CD14-positive monocyte (primary cell): Measurements from ENCODE around the gene CD226. TPM values are rescaled to one million over a fixed set of nuclear protein-coding genes. Genes with fewer than 3 reads are reported as not detected.
A peak's percentile ranks its signal among the peaks of the same experiment; 100 is the strongest.

ENCODE experiments used
- DNase-seq, 3 donors: peaks; one replicate each; pipeline ENCODE4 v3.0.0-alpha.2; 2011 to 2022
- H2AFZ ChIP-seq: 2 replicates; pipeline ENCODE4 v1.6.0; 2012; ENCODE audit warnings: mild to moderate bottlenecking, low read depth, low read length, inconsistent platforms; ENCODE audit not compliant: insufficient read depth, poor library complexity, severe bottlenecking
- H3K27ac ChIP-seq, 2 donors: 1 replicate in 1 of 2; 2 replicates in 1 of 2; pipeline ENCODE4 v1.5.1; 2012 to 2013; ENCODE audit warnings: low read length in 2 of 2, control low read depth in 1 of 2, inconsistent platforms in 1 of 2, low read depth in 1 of 2, mild to moderate bottlenecking in 1 of 2
- H3K27me3 ChIP-seq, 2 donors: one replicate each; pipeline versions ENCODE4 v1.6.0 to v1.6.1; 2011 to 2013; ENCODE audit warnings: low read length in 2 of 2; ENCODE audit not compliant: control insufficient read depth in 2 of 2, insufficient read depth in 2 of 2
- H3K36me3 ChIP-seq, 2 donors: replicated peaks in 1 of 2; 1 replicate in 1 of 2; 2 replicates in 1 of 2; pipeline versions ENCODE4 v1.5.1 to v1.6.1; 2012 to 2013; ENCODE audit warnings: low read length in 2 of 2, control low read depth in 1 of 2, inconsistent platforms in 1 of 2, mild to moderate bottlenecking in 1 of 2; ENCODE audit not compliant: insufficient read depth in 2 of 2, control insufficient read depth in 1 of 2
- H3K4me1 ChIP-seq, 2 donors: 1 replicate in 1 of 2; 2 replicates in 1 of 2; pipeline versions ENCODE4 v1.5.1 to v1.6.1; 2012 to 2013; ENCODE audit warnings: low read length in 2 of 2, control low read depth in 1 of 2, inconsistent platforms in 1 of 2, mild to moderate bottlenecking in 1 of 2, moderate library complexity in 1 of 2; ENCODE audit not compliant: insufficient read depth in 2 of 2, control insufficient read depth in 1 of 2
- H3K4me2 ChIP-seq: replicated peaks from 2 replicates; pipeline ENCODE3; 2012; ENCODE audit warnings: low read length, moderate library complexity, mild to moderate bottlenecking; ENCODE audit not compliant: poor library complexity, severe bottlenecking; ENCODE audit errors: extremely low read depth
- H3K4me3 ChIP-seq, 3 experiments: fragments of 200-600 bp in 1 of 3; sonication (generic) in 1 of 3; replicated peaks in 1 of 3; 1 replicate in 2 of 3; 2 replicates in 1 of 3; pipeline ENCODE4 v1.5.1; 2011 to 2013; ENCODE audit warnings: low read length in 3 of 3, mild to moderate bottlenecking in 3 of 3, control low read depth in 2 of 3, low read depth in 2 of 3, inconsistent platforms in 1 of 3, moderate library complexity in 1 of 3
- H3K79me2 ChIP-seq: 2 replicates; pipeline ENCODE4 v1.6.0; 2012; ENCODE audit warnings: mild to moderate bottlenecking, control low read depth, inconsistent platforms, low read length, moderate library complexity; ENCODE audit not compliant: insufficient read depth
- H3K9ac ChIP-seq: 2 replicates; pipeline ENCODE4 v1.6.0; 2017; ENCODE audit warnings: low read length, mild to moderate bottlenecking; ENCODE audit not compliant: insufficient read depth, poor library complexity, severe bottlenecking
- H3K9me3 ChIP-seq, 2 donors: replicated peaks in 1 of 2; 1 replicate in 1 of 2; 2 replicates in 1 of 2; pipeline versions ENCODE4 v1.5.1 to v1.6.1; 2012 to 2013; ENCODE audit warnings: low read length in 2 of 2, control low read depth in 1 of 2; ENCODE audit not compliant: control insufficient read depth in 1 of 2, insufficient read depth in 1 of 2
- H4K20me1 ChIP-seq: 2 replicates; pipeline ENCODE4 v1.6.0; 2012; ENCODE audit warnings: mild to moderate bottlenecking, low read length, control low read depth, moderate library complexity; ENCODE audit not compliant: insufficient read depth
- H3K27ac Mint-ChIP-seq, 7 donors: one replicate each; pipeline ENCODE4 v1.8.0; 2020; ENCODE audit warnings: mild to moderate bottlenecking in 7 of 7, mixed read lengths in 7 of 7, moderate library complexity in 6 of 7, inconsistent platforms in 2 of 7
- H3K27me3 Mint-ChIP-seq, 3 donors: one replicate each; pipeline ENCODE4 v1.8.0; 2021 to 2022; ENCODE audit warnings: low read depth in 3 of 3, mild to moderate bottlenecking in 3 of 3, mixed read lengths in 3 of 3, moderate library complexity in 3 of 3, inconsistent platforms in 1 of 3
- H3K36me3 Mint-ChIP-seq, 2 donors: one replicate each; pipeline ENCODE4 v1.8.0; 2020; ENCODE audit warnings: mixed read lengths in 2 of 2, inconsistent platforms in 1 of 2, mild to moderate bottlenecking in 1 of 2
- H3K4me1 Mint-ChIP-seq: one replicate; pipeline ENCODE4 v1.8.0; 2020; ENCODE audit warnings: mild to moderate bottlenecking, mixed read lengths
- H3K4me3 Mint-ChIP-seq, 2 donors: one replicate each; pipeline ENCODE4 v1.8.0; 2020; ENCODE audit warnings: mild to moderate bottlenecking in 2 of 2, mixed read lengths in 2 of 2, moderate library complexity in 1 of 2
- H3K9me3 Mint-ChIP-seq, 7 donors: one replicate each; pipeline ENCODE4 v1.8.0; 2020 to 2022; ENCODE audit warnings: mixed read lengths in 7 of 7, mild to moderate bottlenecking in 6 of 7, moderate library complexity in 6 of 7, inconsistent platforms in 2 of 7
- CTCF ChIP-seq: fragments of 200-600 bp; IDR thresholded peaks from one replicate; pipeline ENCODE4 v1.8.0; 2022; ENCODE audit warnings: antibody characterized with exemption, mild to moderate bottlenecking
- WGBS: methylation state at CpG from one replicate; pipeline ENCODE4 v1.1.5; 2013; ENCODE audit warnings: missing lambda C conversion rate; ENCODE audit not compliant: insufficient coverage; 5-methylcytosine and 5-hydroxymethylcytosine counted together
- intact Hi-C, 2 donors: fragments of 100-400 bp; cut with micrococcal nuclease; formaldehyde crosslinking; loops; one replicate each; pipeline versions ENCODE4 v1.15.0 to v1.15.1; 2023
- polyA plus RNA-seq, 3 donors: library from polyadenylated mRNA; depleted of rRNA in 1 of 3; unstranded in 2 of 3; stranded (reverse) in 1 of 3; fragments of 300-500 nt in 2 of 3; fragments of >200 nt in 1 of 3; fragmentation: Illumina TruSeq in 2 of 3; gene quantifications; 1 replicate in 2 of 3; 2 replicates in 1 of 3; pipeline ENCODE4 v1.2.3, GENCODE V29; 2012 to 2021

The CD226 gene
- polyA plus RNA-seq, 3 donors, result 0.53 to 1.1 (median 0.65) TPM

- Histone ChIP-seq H3K4me2 (no peak overlapping the region), H3K36me3 (no peaks in the 10 kb centered on the region), H3K79me2 (no peaks in the 10 kb centered on the region), H3K4me1 (peaks cover 37 to 38% of the 10 kb centered on the region in 2 donors), H3K27ac (peak overlapping the region in 1 of 2 donors; percentile 87), H3K9me3 (no peaks in the 10 kb centered on the region), H3K27me3 (no peaks in the 10 kb centered on the region), H2AFZ (no peak overlapping the region), H3K4me3 (no peak overlapping the region), H3K9ac (no peak overlapping the region), H4K20me1 (no peaks in the 10 kb centered on the region)
- intact Hi-C loops, result loop anchor here in 1 of 2 donors (5.0 kb wide), 1 partner anchor 465 kb away; no protein-coding TSS in a partner anchor
- 65% methylated on average over 2 of the region's 3 CpGs for WGBS
- no peaks in the 10 kb centered on the region for H3K27me3 Mint-ChIP-seq
- H3K4me1 Mint-ChIP-seq, result peaks cover 2% of the 10 kb centered on the region
- H3K36me3 Mint-ChIP-seq, result peaks cover 0 to 3% of the 10 kb centered on the region in 2 donors
- no peak for TF ChIP-seq CTCF
- H3K9me3 Mint-ChIP-seq, result peaks cover 0 to 4% (median 0%) of the 10 kb centered on the region in 7 donors
- H3K27ac Mint-ChIP-seq, result peak overlapping the region in 3 of 7 donors; percentile 87 to 92 (median 92)
- no peak overlapping the region for H3K4me3 Mint-ChIP-seq
- DNase-seq, result peak in 2 of 3 donors; percentile 17 to 64
These were observed 10.1 kb upstream of the CD226 start for GRCh38 chr18:69957747-69958146.

- Histone ChIP-seq H3K4me2 (peak overlapping the region; percentile 38), H3K9ac (no peak overlapping the region), H3K27me3 (no peaks in the 10 kb centered on the region), H3K9me3 (no peaks in the 10 kb centered on the region), H3K4me3 (peak overlapping the region in 1 of 3 experiments; percentile 27), H3K4me1 (peaks cover 37 to 38% of the 10 kb centered on the region in 2 donors), H3K79me2 (no peaks in the 10 kb centered on the region), H2AFZ (peak overlapping the region; percentile 52), H4K20me1 (no peaks in the 10 kb centered on the region), H3K27ac (peak overlapping the region in 1 of 2 donors; percentile 87), H3K36me3 (no peaks in the 10 kb centered on the region)
- Mint-ChIP-seq H3K27ac (no peak overlapping the region), H3K36me3 (peaks cover 0 to 3% of the 10 kb centered on the region in 2 donors), H3K4me3 (no peak overlapping the region), H3K4me1 (peaks cover 2% of the 10 kb centered on the region), H3K9me3 (peaks cover 0 to 4% (median 0%) of the 10 kb centered on the region in 7 donors), H3K27me3 (no peaks in the 10 kb centered on the region)
- intact Hi-C loops, result loop anchor here in 1 of 2 donors (5.0 kb wide), 1 partner anchor 465 kb away; no protein-coding TSS in a partner anchor
- DNase-seq, result peak in 2 of 3 donors; percentile 8 to 49
- no peak for TF ChIP-seq CTCF
- WGBS, result 67% methylated on average over 16 of the region's 20 CpGs
These were observed 9.3 kb upstream of the CD226 start for GRCh38 chr18:69956665-69957620.
